GM23248 (cell line): ENCODE measurements around the gene CREB3L2. TPM values are rescaled to one million over a fixed set of nuclear protein-coding genes. Genes with fewer than 3 reads are reported as not detected.

Experiments
- DNase-seq: peaks from one replicate; pipeline ENCODE4 v3.0.0-alpha.2; 2015
- H2AFZ ChIP-seq: fragments of 200-600 bp; sonication (generic); 2 replicates; pipeline ENCODE4 v1.6.1; 2016; ENCODE audit warnings: antibody characterized with exemption
- H3F3A ChIP-seq: fragments of 200-600 bp; sonication (generic); 2 replicates; pipeline ENCODE4 v1.6.1; 2016; ENCODE audit warnings: mild to moderate bottlenecking, antibody characterized with exemption, mixed run types; ENCODE audit not compliant: insufficient read depth
- H3K27ac ChIP-seq: fragments of 200-600 bp; sonication (generic); 2 replicates; pipeline ENCODE4 v1.5.1; 2016; ENCODE audit warnings: mild to moderate bottlenecking
- H3K27me3 ChIP-seq: fragments of 200-600 bp; sonication (generic); replicated peaks from 2 replicates; pipeline ENCODE4 v1.6.1; 2016; ENCODE audit warnings: mild to moderate bottlenecking; ENCODE audit not compliant: insufficient read depth
- H3K36me3 ChIP-seq: fragments of 200-600 bp; sonication (generic); 2 replicates; pipeline ENCODE4 v1.6.1; 2016; ENCODE audit warnings: low read depth, mild to moderate bottlenecking
- H3K4me1 ChIP-seq: fragments of 200-600 bp; sonication (generic); 2 replicates; pipeline ENCODE4 v1.6.1; 2016; ENCODE audit warnings: mild to moderate bottlenecking; ENCODE audit not compliant: insufficient read depth
- H3K4me2 ChIP-seq: fragments of 200-600 bp; sonication (generic); one replicate; pipeline ENCODE4 v1.6.1; 2016; ENCODE audit warnings: mild to moderate bottlenecking; ENCODE audit not compliant: unreplicated experiment
- H3K4me3 ChIP-seq: fragments of 200-600 bp; sonication (generic); 2 replicates; pipeline ENCODE4 v1.5.1; 2016; ENCODE audit warnings: mild to moderate bottlenecking
- H3K79me2 ChIP-seq: fragments of 200-600 bp; sonication (generic); 2 replicates; pipeline ENCODE4 v1.6.1; 2016; ENCODE audit warnings: mild to moderate bottlenecking; ENCODE audit not compliant: insufficient read depth
- H3K9ac ChIP-seq: fragments of 200-600 bp; sonication (generic); 2 replicates; pipeline ENCODE4 v1.6.1; 2016; ENCODE audit warnings: mild to moderate bottlenecking
- H3K9me2 ChIP-seq: fragments of 200-600 bp; sonication (generic); 2 replicates; pipeline ENCODE4 v1.6.1; 2016; ENCODE audit warnings: mixed run types, mild to moderate bottlenecking, moderate library complexity; ENCODE audit not compliant: insufficient read depth
- H3K9me3 ChIP-seq: fragments of 200-600 bp; sonication (generic); one replicate; pipeline ENCODE4 v1.6.1; 2017; ENCODE audit warnings: low read depth
- H4K20me1 ChIP-seq: fragments of 200-600 bp; sonication (generic); 2 replicates; pipeline ENCODE4 v1.6.0; 2016; ENCODE audit not compliant: insufficient read depth
- EZH2 ChIP-seq: fragments of 200-600 bp; sonication (generic); IDR thresholded peaks from 2 replicates; pipeline ENCODE4 v1.6.1; 2018; ENCODE audit warnings: antibody characterized with exemption, mild to moderate bottlenecking; ENCODE audit not compliant: insufficient read depth, poor library complexity, severe bottlenecking
- EZH2phosphoT487 ChIP-seq: fragments of 200-600 bp; sonication (generic); IDR thresholded peaks from 2 replicates; pipeline ENCODE4 v1.6.1; 2018; ENCODE audit warnings: antibody characterized with exemption, moderate library complexity, mild to moderate bottlenecking, low read depth; ENCODE audit not compliant: insufficient read depth
- WGBS, 2 experiments: methylation state at CpG; one replicate each; pipeline ENCODE4 v1.1.6; 2015 to 2017; ENCODE audit warnings: low lambda C conversion rate in 2 of 2, low coverage in 1 of 2; ENCODE audit errors: missing lambda C conversion rate in 2 of 2; 5-methylcytosine and 5-hydroxymethylcytosine counted together
- in situ Hi-C: fragments of 300-500 bp; cut with MboI; formaldehyde crosslinking; loops from 2 replicates; pipeline ENCODE4 v1.15.0; 2020
- polyA plus RNA-seq: library from polyadenylated mRNA; unstranded; fragments of >200 nt; fragmentation: Nextera tagmentation; extraction: Ambion mirVana; gene quantifications from 2 replicates; pipeline ENCODE4 v1.2.1, GENCODE V29; 2016
- total RNA-seq: library from RNA; depleted of rRNA; stranded (reverse); fragments of >200 nt; shearing (Covaris generic); gene quantifications from 2 replicates; pipeline ENCODE4 v1.2.3, GENCODE V29; 2014

Gene CREB3L2
- total and polyA plus RNA-seq, 2 experiments from 2014 or later, result 43.7 to 53.7 TPM

- peaks cover 99% of the 10 kb centered on the region for H3K79me2 ChIP-seq
- 16 to 24% methylated on average over 4 of the region's 4 CpGs for WGBS, 2 experiments
- no peak for TF ChIP-seq EZH2phosphoT487
- TF ChIP-seq EZH2, result no peak
- H3K4me1 ChIP-seq, result peaks cover 89% of the 10 kb centered on the region
- in situ Hi-C loops, result no loop called here
- no peak overlapping the region for H2AFZ ChIP-seq
- H3K9me2 ChIP-seq, result no peaks in the 10 kb centered on the region
- H3K27me3 ChIP-seq, result no peaks in the 10 kb centered on the region
- DNase-seq, result peak; percentile 76
- peak overlapping the region; percentile 84 for H3K4me2 ChIP-seq
- peaks cover 91% of the 10 kb centered on the region for H3F3A ChIP-seq
- no peaks in the 10 kb centered on the region for H3K36me3 ChIP-seq
- peak overlapping the region; percentile 80 for H3K9ac ChIP-seq
- H3K9me3 ChIP-seq, result no peaks in the 10 kb centered on the region
- H4K20me1 ChIP-seq, result no peaks in the 10 kb centered on the region
- H3K4me3 ChIP-seq, result 0 out of 2 replicates have a peak overlapping the region, but pooled peaks have one; percentile 17
- H3K27ac ChIP-seq, result peak overlapping the region; percentile 98
Measured at GRCh38 chr7:137977173-137977572, 24.7 kb downstream of the CREB3L2 start.

- peak overlapping the region; percentile 63 for H3K9ac ChIP-seq
- H3K79me2 ChIP-seq, result peaks cover 99% of the 10 kb centered on the region
- peak overlapping the region; percentile 84 for H3K4me2 ChIP-seq
- H3K9me2 ChIP-seq, result no peaks in the 10 kb centered on the region
- H3F3A ChIP-seq, result peaks cover 92% of the 10 kb centered on the region
- no peaks in the 10 kb centered on the region for H4K20me1 ChIP-seq
- peak overlapping the region; percentile 98 for H3K27ac ChIP-seq
- H2AFZ ChIP-seq, result no peak overlapping the region
- no peak for TF ChIP-seq EZH2
- no peak for TF ChIP-seq EZH2phosphoT487
- no peaks in the 10 kb centered on the region for H3K27me3 ChIP-seq
- 0 out of 2 replicates have a peak, but pooled peaks cover 1% of the 10 kb centered on the region for H3K36me3 ChIP-seq
- peak; percentile 54 for DNase-seq
- H3K4me1 ChIP-seq, result peaks cover 86% of the 10 kb centered on the region
- WGBS, 2 experiments, result 21 to 43% methylated on average over 5 of the region's 5 CpGs
- in situ Hi-C loops, result no loop called here
- H3K9me3 ChIP-seq, result no peaks in the 10 kb centered on the region
- H3K4me3 ChIP-seq, result 0 out of 2 replicates have a peak overlapping the region, but pooled peaks have one; percentile 17
Measured at GRCh38 chr7:137976696-137977095, 25.2 kb downstream of the CREB3L2 start.

GRCh38 chr7:137976232-137976631 lies 25.7 kb downstream of the CREB3L2 start:
- 50 to 52% methylated on average over 3 of the region's 3 CpGs for WGBS, 2 experiments
- Histone ChIP-seq H3K9me3 (no peaks in the 10 kb centered on the region), H3K9ac (peak overlapping the region; percentile 63), H3K27ac (peak overlapping the region; percentile 98), H3K36me3 (0 out of 2 replicates have a peak, but pooled peaks cover 3% of the 10 kb centered on the region), H3K27me3 (no peaks in the 10 kb centered on the region), H3K9me2 (no peaks in the 10 kb centered on the region), H3K79me2 (peaks cover 99% of the 10 kb centered on the region), H4K20me1 (no peaks in the 10 kb centered on the region), H3K4me3 (peak overlapping the region; percentile 57; the same call in 1 of the 2 replicates), H3K4me2 (peak overlapping the region; percentile 84), H3F3A (peaks cover 91% of the 10 kb centered on the region), H3K4me1 (peaks cover 81% of the 10 kb centered on the region), H2AFZ (no peak overlapping the region)
- no peak for TF ChIP-seq EZH2
- no peak for TF ChIP-seq EZH2phosphoT487
- in situ Hi-C loops, result no loop called here
- no peak for DNase-seq

DNA sequence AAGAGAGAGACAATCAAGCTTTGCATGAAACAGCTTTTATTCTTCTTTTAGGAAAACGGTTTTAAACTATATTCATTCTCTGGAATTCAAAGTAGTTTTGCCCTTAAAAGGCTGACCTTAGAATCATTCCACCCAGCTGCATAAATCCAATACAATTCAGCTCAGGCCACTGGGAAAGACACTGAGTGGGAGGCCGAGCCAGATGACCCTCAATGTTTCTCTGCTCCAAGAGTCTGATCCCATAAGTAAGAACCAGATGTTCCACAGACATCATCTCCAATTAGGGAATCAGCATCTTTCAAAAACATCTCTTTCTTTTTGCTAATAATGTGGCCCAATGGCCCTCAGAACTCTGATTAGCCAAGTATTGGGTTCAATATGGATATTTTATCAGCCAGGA lies 26.1 kb downstream of the CREB3L2 start:
- DNase-seq, result peak; percentile 53
- H3K36me3 ChIP-seq, result 0 out of 2 replicates have a peak, but pooled peaks cover 3% of the 10 kb centered on the region
- no peaks in the 10 kb centered on the region for H4K20me1 ChIP-seq
- peak overlapping the region; percentile 57; the same call in 1 of the 2 replicates for H3K4me3 ChIP-seq
- WGBS, 2 experiments, result 0 to 6% methylated on average over 2 of the region's 2 CpGs
- peaks cover 99% of the 10 kb centered on the region for H3K79me2 ChIP-seq
- peak overlapping the region; percentile 63 for H3K9ac ChIP-seq
- H3F3A ChIP-seq, result peaks cover 91% of the 10 kb centered on the region
- H3K9me3 ChIP-seq, result no peaks in the 10 kb centered on the region
- H2AFZ ChIP-seq, result no peak overlapping the region
- in situ Hi-C loops, result no loop called here
- H3K27me3 ChIP-seq, result no peaks in the 10 kb centered on the region
- TF ChIP-seq EZH2phosphoT487 (no peak), EZH2 (no peak)
- peak overlapping the region; percentile 84 for H3K4me2 ChIP-seq
- no peaks in the 10 kb centered on the region for H3K9me2 ChIP-seq
- peak overlapping the region; percentile 98 for H3K27ac ChIP-seq
- H3K4me1 ChIP-seq, result peaks cover 81% of the 10 kb centered on the region
